Inflammatory macrophage treated with lipopolysaccharide for 4 hours (primary cell): ENCODE results near the gene BMP8A.
A peak's percentile ranks its signal among the peaks of the same experiment; 100 is the strongest.

ENCODE experiments used
- DNase-seq: peaks from one replicate; pipeline ENCODE4 v3.0.0-alpha.2; 2020

Gene BMP8A

GRCh38 chr1:39529901-39530535, 38.6 kb downstream of the BMP8A start:
- no peak for DNase-seq

DNA sequence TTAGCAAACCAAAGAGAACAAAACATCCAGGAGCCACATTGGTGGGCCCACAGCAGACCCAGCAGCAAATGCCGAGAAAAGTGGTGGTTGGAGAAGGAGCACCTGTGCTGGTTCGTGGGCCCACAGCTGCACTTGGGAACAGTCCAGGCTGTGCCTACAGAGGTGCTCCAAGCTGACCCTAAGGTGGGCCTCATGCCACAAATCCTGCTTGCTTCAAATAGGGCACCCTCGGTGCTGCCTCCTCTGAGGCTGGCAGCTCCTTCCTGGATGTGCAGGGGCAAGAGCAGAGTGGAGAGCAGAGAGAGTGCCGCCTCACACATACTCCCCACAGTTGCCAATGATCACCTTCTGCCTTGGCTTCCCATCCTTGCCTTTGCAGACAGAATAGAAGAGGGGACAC, 40.1 kb downstream of the BMP8A start:
- DNase-seq: no peak

DNA sequence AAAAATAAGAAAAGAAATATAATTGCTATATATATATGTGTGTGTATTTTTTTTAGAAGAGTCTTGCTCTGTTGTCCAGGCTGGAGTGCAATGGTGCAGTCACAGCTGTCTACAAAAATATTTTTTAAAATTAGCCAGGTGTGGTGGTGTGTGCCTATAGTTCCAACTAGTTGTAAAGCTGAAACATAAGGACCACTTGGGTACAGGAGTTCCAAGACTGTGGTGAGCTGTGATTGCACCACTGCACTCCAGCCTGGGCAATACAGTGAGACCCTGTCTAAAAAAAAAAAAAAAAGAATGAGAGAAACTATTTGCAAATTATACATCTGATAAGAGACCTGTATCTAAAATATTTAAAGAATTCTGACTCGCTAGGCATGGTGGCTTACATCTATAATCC, 42.0 kb downstream of the BMP8A start:
- DNase-seq: no peak

GRCh38 chr1:39538531-39539251, 47.3 kb downstream of the BMP8A start:
- no peak for DNase-seq

DNA sequence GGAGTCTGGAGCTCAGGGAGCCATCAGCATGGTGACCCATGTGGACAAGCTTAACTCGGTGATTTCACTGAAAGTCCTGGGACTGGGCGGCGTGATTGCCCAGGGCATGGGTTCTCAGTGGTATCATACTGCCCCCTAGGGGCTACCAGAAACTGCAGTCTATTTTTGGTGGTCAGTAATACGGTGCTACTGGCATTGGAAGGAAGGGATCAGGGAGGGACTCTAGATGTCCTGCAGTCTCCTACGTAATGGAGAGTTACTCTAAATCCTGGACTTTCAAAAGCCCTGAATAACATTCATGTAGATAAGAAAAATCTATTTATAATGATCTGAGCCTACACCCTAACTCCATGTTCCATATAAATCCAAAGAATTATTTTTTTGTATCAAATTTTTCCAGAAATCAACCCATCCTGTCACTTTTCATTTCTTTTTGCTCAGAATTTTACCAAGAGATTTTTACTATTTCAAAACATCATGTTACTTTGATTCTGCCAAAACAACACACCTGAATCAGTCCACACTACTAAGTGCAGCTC, 47.9 kb downstream of the BMP8A start:
- peak; percentile 76 for DNase-seq

DNA sequence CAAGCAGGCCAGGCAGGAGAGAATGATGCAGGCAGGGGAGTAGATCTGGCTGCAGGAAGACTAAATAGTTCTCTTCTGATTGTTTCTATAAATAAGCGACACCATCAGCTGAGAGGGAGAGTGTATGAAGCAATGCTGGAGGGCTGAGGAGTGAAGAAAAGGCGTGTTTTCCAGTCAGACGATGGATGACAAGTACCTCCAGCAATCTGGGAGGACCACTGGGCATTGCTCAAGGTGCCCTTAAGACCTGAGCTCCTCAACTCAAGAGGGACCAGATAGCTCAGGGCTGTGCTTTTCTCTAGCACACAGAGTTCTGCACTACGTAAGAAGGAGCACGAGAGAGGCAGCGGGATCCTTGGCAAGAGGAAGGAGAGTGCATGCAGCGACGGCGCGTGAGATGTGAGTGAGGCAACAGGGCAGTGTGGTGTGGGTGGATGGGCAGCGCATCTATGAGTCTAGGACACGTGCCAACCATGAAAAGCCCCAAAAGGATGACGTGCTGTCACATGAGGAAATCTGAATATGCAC, 49.1 kb downstream of the BMP8A start:
- peak; percentile 98 for DNase-seq

GRCh38 chr1:39542924-39543323, 51.5 kb downstream of the BMP8A start:
- DNase-seq: no peak

GRCh38 chr1:39544327-39544726, 52.9 kb downstream of the BMP8A start:
- DNase-seq: peak; percentile 56

DNA sequence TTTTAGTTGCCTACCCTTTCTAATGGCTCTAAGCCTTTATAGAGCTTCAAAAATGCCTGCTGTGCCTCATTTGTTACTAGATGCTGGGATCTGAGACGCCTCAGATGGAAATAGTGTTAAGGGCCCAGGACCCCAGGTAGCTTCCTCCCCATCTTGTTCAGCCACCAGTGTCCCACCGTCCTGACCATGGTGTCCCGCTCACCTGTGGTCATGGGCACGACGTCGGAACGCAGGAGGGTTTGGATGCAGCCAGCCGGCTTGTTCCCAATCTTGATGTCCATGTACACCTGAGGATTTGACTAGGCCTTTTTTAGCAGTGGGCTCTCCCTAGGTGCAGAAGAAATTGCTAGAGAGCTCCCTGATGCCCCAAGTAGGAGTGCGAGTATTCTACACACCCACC, 54.1 kb downstream of the BMP8A start:
- no peak for DNase-seq

GRCh38 chr1:39554277-39554676, 62.8 kb downstream of the BMP8A start:
- DNase-seq: no peak

- DNase-seq: no peak
Observed at GRCh38 chr1:39561279-39561678, 69.8 kb downstream of the BMP8A start.

DNA sequence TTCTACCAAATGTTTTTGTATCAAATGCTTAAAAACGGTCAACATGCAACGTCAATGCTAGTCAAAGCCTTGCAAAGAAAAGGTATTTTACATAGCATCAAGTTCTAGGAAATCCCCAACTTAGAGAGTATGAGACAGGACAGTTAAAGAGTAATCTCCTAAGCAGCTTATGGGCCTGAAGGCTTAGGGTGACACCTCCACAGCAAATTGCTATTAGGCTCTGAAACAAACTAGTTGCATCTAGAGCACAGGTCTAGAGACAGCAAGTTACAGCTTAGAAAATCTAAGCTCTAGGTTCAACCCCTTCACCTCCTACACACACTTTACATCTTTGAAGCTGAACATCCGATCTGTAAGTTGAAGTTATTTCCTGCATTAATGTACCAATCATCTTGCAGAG, 71.5 kb downstream of the BMP8A start:
- DNase-seq: no peak

GRCh38 chr1:39563669-39564068, 72.2 kb downstream of the BMP8A start:
- DNase-seq: no peak

DNA sequence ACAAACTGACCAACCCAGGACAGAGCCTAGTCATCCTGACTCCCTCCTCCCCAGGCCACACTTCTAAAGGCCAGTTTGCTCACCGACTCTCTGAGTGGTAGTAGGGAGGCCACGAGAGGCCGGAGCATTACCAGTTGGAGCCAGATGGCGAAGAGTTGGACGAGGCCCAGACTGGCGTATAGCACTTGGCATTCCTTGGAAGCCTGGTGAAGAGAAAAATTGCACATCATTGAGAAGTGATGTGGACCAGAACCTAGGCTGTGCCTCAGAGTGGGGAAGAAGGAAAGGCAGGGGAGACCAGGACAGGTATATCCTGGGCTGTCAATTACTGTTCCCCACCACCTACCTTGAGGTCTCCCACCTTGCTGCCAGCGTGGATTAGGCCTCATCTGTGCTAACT, 72.9 kb downstream of the BMP8A start:
- DNase-seq: no peak

- no peak for DNase-seq
Observed at GRCh38 chr1:39564941-39565340, 73.5 kb downstream of the BMP8A start.

DNA sequence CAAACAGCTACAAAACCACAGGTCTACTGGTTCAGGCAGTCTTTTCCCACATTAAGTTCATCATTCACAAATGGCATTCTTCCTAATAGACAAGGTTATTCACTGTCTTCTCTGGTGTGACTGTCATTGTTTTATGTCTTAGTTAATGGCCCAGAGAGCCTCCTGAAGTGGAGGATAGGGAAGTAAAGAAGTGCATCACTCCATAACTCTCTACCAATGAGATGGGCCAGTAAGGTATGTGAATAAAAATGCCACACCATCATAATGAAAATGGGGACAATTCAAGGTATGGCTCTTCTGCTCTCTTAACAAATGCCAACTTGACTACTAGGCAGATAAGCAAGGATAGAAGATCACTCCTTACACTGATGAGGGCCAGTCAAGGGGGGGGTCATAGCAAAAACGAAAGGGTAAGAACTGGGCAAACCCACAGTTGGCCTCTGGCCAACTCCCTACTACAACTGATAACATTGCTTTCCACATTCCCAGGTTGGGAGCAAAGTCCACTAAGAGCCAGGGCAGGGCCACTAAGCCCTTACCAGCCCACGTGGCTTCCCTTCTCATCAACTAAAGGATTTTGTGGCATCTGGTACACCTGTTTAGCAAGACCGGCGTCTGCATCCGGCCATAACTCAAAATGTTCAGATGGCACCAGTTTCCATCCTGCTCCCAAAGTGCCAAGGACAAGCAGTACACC, 75.2 kb downstream of the BMP8A start:
- DNase-seq: no peak

DNA sequence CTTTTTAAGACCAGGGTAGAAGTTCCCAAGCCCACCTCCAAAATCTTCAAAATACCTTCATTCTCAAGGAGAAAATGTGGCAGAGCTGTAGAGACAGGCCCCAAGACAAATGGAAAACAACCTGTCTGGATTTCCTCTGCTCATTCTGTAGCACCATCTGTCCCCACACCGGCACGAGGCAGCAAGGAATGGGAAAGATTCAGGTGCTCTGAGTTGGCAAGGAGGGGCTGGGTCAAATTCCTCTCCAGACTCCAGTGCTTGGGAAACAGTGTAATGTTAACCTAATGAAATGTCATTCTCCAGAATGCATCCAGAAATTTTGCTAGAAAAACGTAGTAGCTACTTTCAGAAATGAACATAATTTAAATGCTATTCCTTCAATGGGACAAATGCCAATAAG, 75.9 kb downstream of the BMP8A start:
- no peak for DNase-seq

DNA sequence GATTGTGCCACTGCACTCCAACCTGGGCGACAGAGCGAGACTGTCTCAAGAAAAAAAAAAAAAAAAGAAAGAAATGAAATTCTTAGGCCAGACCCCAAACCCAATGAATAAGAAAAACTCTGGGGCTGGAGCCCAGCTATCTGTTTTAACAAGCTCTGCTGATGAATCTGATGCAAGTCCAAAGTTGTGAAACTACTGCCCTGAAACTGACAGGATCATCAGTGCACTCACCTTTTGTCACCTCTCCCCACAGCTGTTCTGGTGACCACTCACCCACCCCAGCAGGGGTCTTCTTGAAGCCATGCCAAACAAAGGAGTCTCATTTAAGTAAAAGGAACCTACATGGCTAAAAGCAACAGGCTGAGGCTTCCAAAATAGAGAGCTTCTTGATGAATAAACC, 76.8 kb downstream of the BMP8A start:
- DNase-seq: no peak

GRCh38 chr1:39569034-39569433, 77.6 kb downstream of the BMP8A start:
- no peak for DNase-seq

DNA sequence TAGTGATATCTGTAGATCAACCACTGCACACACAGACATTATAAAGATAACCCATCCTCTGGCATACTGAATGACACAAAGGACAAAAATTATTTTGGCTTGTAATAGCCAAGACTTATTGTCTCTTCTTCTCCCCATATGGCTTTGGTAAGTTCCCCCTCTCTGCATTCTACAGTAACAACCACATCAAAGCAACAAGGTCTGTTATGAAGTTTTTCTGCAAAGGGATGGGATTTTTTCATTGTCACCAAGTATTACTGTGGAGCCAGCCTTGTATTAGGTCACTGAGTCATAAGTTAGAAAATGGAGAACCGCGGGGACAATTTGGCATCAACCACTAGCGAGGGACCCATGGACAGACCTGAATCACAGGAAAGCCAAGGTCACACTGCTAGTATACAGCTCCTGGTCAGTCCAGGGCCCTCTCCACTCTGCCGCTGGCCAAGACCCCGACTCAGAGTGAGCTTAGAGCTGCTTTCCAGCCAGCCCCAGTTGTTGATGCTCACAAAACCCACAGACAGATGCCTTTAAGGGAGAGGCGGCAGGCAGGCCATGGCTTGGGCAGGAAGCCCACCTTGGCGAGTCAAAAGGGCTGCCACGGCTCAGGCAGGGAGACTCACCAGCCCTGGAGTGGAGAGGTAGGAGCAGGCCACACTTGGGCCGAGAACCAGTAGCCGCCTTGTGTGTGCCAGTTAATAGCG, 79.2 kb downstream of the BMP8A start:
- no peak for DNase-seq

- DNase-seq: no peak
Observed at GRCh38 chr1:39571178-39571483, 79.7 kb downstream of the BMP8A start.

DNA sequence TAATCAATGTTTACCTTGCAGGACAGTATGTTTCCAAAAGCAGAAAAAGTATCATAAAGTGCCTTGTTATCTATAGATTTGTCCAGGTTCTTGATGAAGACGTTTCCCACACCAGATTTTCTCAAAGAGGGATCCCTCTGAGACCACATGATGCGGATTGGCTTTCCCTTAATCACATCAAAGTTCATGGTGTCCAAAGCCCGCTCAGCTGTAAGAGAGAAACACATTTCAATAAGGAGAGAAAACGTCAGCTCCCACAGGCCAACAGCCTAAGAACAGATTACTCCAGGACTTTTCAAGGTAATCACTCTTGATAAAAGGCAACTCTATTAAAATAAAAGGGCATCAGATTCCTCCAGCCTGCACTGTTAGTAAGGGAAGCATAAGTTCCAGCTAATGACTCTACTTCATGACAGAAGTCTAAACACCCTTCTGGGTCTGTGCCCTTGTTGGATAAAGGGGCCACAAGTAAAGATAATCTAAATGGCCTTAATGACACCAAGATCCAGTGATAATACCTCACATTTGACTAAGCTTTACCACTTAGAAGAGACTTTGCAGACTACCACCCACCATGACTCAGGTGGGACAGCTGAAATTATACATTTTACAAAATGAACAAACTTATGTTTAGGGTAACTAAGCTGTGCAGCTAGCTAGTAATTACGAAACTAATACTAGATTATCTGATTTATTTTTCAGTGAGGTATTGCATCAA, 81.1 kb downstream of the BMP8A start:
- DNase-seq: no peak

- no peak for DNase-seq
Observed at GRCh38 chr1:39573097-39573465, 81.6 kb downstream of the BMP8A start.
